Parathyroid adenoma (tissue), 2 donors: Measurements from ENCODE around the gene RABAC1.
"Not testable (repeated sequence)": the region's sequence is repeated elsewhere in the genome, so short reads cannot be mapped to it uniquely, and the experiment has no call there.

Experiments used
- H2AFZ ChIP-seq: fragments of 300-600 bp; sonication (generic); one replicate; pipeline ENCODE4 v1.7.0; 2017; ENCODE audit warnings: antibody characterized with exemption, mild to moderate bottlenecking
- H3K27ac ChIP-seq: fragments of 300-600 bp; sonication (generic); one replicate; pipeline ENCODE4 v1.7.0; 2017
- H3K27me3 ChIP-seq: fragments of 300-600 bp; sonication (generic); one replicate; pipeline ENCODE4 v1.7.0; 2017; ENCODE audit warnings: low read length; ENCODE audit not compliant: control insufficient read depth, insufficient read depth
- H3K36me3 ChIP-seq: fragments of 300-600 bp; sonication (generic); one replicate; pipeline ENCODE4 v1.7.0; 2017; ENCODE audit warnings: low read length; ENCODE audit not compliant: control insufficient read depth, insufficient read depth
- H3K4me1 ChIP-seq: fragments of 300-600 bp; sonication (generic); one replicate; pipeline ENCODE4 v1.7.0; 2017; ENCODE audit warnings: control low read depth
- H3K4me2 ChIP-seq: fragments of 300-600 bp; sonication (generic); one replicate; pipeline ENCODE4 v1.7.0; 2017; ENCODE audit warnings: low read length
- H3K4me3 ChIP-seq: fragments of 300-600 bp; sonication (generic); one replicate; pipeline ENCODE4 v1.7.0; 2017; ENCODE audit warnings: low read depth, low read length
- H3K79me2 ChIP-seq: fragments of 300-600 bp; sonication (generic); one replicate; pipeline ENCODE4 v1.7.0; 2017; ENCODE audit warnings: control low read depth
- H3K9ac ChIP-seq: fragments of 300-600 bp; sonication (generic); one replicate; pipeline ENCODE4 v1.7.0; 2017; ENCODE audit warnings: mild to moderate bottlenecking
- H3K9me3 ChIP-seq: fragments of 300-600 bp; sonication (generic); one replicate; pipeline ENCODE4 v1.7.0; 2017; ENCODE audit warnings: low read length; ENCODE audit not compliant: control insufficient read depth
- CTCF ChIP-seq: fragments of 300-600 bp; sonication (generic); IDR thresholded peaks from one replicate; pipeline ENCODE4 v1.7.0; 2017; ENCODE audit warnings: antibody characterized with exemption, mild to moderate bottlenecking
- donor health status: primary hyperparathyroidism.

Gene RABAC1

GRCh38 chr19:41941410-41942202, 17.5 kb downstream of the RABAC1 start:
- Histone ChIP-seq H3K79me2 (no peaks in the 10 kb centered on the region), H3K9me3 (no peaks in the 10 kb centered on the region), H3K9ac (no peak overlapping the region), H2AFZ (no peak overlapping the region), H3K4me2 (no peak overlapping the region), H3K4me3 (no peak overlapping the region), H3K27ac (no peak overlapping the region), H3K27me3 (no peaks in the 10 kb centered on the region), H3K36me3 (no peaks in the 10 kb centered on the region), H3K4me1 (no peaks in the 10 kb centered on the region)
- TF ChIP-seq CTCF = no peak

DNA sequence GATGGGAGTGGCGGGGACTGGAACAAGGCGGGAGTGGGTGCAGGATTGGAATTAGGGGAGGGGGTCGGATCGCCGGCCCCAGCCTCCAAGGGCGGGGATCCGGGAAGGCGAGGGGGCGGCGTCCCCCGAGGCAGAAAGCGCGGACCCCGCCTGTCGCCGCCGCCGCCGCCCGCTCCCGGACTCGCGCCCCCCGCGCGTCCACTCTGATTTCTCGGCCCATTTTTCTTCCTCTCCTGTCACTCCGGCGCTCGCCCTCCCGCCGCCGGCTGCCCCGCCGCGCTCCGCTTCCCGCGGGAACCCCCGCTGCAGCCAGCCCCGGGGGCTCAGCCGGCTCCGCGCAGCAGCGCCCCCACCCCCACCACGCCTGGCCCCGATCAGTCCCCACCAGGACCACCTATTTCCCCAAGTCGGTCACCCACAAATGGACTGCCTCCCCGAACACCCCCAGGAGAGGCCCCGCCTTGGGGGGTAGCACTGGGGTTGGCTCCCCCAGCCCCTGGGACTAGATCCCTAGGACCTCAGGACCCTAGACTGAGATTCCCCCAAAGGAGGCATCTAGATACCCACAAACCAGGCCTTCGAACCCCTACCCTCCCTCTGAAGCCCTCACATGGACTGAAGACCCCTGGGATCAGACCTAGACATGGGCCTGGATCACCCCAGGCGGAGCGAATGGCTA, 18.3 kb downstream of the RABAC1 start:
- H3K9me3 ChIP-seq = no peaks in the 10 kb centered on the region
- no peak overlapping the region for H3K9ac ChIP-seq
- H3K4me1 ChIP-seq = no peaks in the 10 kb centered on the region
- no peaks in the 10 kb centered on the region for H3K79me2 ChIP-seq
- H3K27ac ChIP-seq = no peak overlapping the region
- peak overlapping the region; percentile 93 for H2AFZ ChIP-seq
- H3K4me3 ChIP-seq = peak overlapping the region; percentile 80
- peak overlapping the region; percentile 97 for H3K4me2 ChIP-seq
- H3K27me3 ChIP-seq = no peaks in the 10 kb centered on the region
- no peak for TF ChIP-seq CTCF
- no peaks in the 10 kb centered on the region for H3K36me3 ChIP-seq

DNA sequence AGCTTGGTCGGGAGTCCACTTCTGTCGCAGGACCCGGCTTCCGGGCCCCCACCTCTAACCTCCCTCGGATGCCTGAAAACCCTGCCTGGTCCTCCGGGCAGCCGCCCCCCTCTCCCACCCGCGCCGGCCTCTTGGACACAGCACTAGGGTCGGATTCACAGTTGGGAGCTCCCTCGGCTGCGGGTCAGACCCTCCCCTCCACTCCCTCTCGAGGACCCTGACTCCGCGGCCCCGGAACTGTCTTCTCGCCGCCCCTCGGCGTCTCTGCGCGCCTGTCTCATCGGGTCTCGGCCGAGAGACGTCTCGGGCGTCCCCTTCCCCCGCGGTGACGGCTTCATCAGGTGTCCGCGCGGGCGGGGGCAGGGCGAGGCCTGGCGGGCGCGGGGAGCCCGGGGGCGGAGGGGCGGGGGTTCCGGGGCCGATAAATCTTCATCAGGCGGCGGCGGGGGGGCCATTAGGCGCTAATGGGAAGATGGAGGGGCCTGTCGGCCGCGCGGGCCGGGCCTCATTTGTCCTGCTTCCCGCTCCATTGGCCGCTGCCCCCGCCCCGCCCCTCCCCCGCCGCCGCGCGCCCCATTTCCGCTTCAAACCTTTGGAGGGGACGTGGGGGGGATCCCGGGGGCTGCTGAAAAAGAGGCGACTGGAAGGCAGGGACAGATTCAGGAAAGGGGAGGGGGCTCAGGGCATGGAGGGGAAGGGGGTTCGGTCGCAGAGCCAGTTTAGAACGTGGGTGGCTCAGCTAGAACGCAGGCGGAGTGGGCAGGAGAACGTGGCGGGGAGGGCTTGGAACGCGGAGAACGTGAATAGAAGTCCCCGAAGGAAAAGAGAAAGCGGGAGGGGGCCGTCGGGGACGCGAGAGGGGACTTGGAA, 19.0 kb downstream of the RABAC1 start:
- Histone ChIP-seq H3K36me3 (no peaks in the 10 kb centered on the region), H3K4me1 (peaks cover 4% of the 10 kb centered on the region), H3K4me3 (peak overlapping the region; percentile 80), H3K9me3 (no peaks in the 10 kb centered on the region), H3K27ac (no peak overlapping the region), H3K4me2 (peak overlapping the region; percentile 97), H3K79me2 (no peaks in the 10 kb centered on the region), H3K27me3 (no peaks in the 10 kb centered on the region), H3K9ac (no peak overlapping the region), H2AFZ (peak overlapping the region; percentile 93)
- no peak for TF ChIP-seq CTCF

GRCh38 chr19:41939209-41939608, 19.9 kb downstream of the RABAC1 start:
- not testable (repeated sequence) for H3K27ac ChIP-seq, H3K36me3 ChIP-seq, H3K9me3 ChIP-seq, H3K27me3 ChIP-seq, H3K4me3 ChIP-seq, H3K4me1 ChIP-seq, H3K9ac ChIP-seq, H3K79me2 ChIP-seq, H2AFZ ChIP-seq, H3K4me2 ChIP-seq
